ENCODE results near the gene SAGE1. TPM values are rescaled to one million over a fixed set of nuclear protein-coding genes. Genes with fewer than 3 reads are reported as not detected.

Gene SAGE1
- total and polyA plus RNA-seq, 9 of the 15 experiments (the other 6 are each of a cell fraction or from before 2014, with no cell fraction given), result 14.6 to 79.2 (median 29.3) TPM

- no peak for TF ChIP-seq ZNF79 (CRISPR knock-in tag; IDR thresholded peaks at IDR 0.05; ENCODE audit: low read depth)
- no peak for TF ChIP-seq PTTG1 (tag; IDR thresholded peaks at IDR 0.05; ENCODE audit: low read depth)
- no peak for TF ChIP-seq PBX2 (CRISPR knock-in tag; IDR thresholded peaks at IDR 0.05; ENCODE audit: low read depth)
- TF ChIP-seq PBX2 (tag; conservative IDR thresholded peaks at IDR 0.05; ENCODE audit: low read depth), result no peak
- TF ChIP-seq KDM4B (IDR thresholded peaks at IDR 0.05; ENCODE audit: borderline replicate concordance in 2 of 2, low read depth in 1 of 2), result no peak
- peak; percentile 54; the same call in 1 of the 2 replicates for TF ChIP-seq SPI1 (IDR thresholded peaks at IDR 0.05; ENCODE audit: borderline replicate concordance, low read depth, low read length)
- peak; percentile 53; the same call in 1 of the 2 replicates for TF ChIP-seq ZNF175 (CRISPR knock-in tag; IDR thresholded peaks at IDR 0.05; ENCODE audit: low read depth)
- no peak for TF ChIP-seq REST (IDR thresholded peaks at IDR 0.05; ENCODE audit: borderline replicate concordance)
- TF ChIP-seq REST (CRISPR knock-in tag; IDR thresholded peaks at IDR 0.05; ENCODE audit: low read depth), result no peak
- no peak for TF ChIP-seq NCOA4 (IDR thresholded peaks at IDR 0.05; ENCODE audit: partially characterized antibody)
- TF ChIP-seq KDM2B (CRISPR knock-in tag; IDR thresholded peaks at IDR 0.05), result no peak
- TF ChIP-seq HDAC2 (IDR thresholded peaks at IDR 0.05), result peak; percentile 88
- peak; percentile 94 for TF ChIP-seq PHB2 (IDR thresholded peaks at IDR 0.05; ENCODE audit: low read depth)
- no peak for TF ChIP-seq ZBTB34 (CRISPR knock-in tag; IDR thresholded peaks at IDR 0.05)
- no peak for TF ChIP-seq ZNF444 (CRISPR knock-in tag; IDR thresholded peaks at IDR 0.05)
Observed at GRCh38 chrX:135914404-135914803, 20.9 kb downstream of the SAGE1 start (continued).
